Muscle of leg (tissue), 11 donors: ENCODE data around the gene MORN2. TPM values are rescaled to one million over a fixed set of nuclear protein-coding genes. Genes with fewer than 3 reads are reported as not detected.

Source experiments
- DNase-seq: peaks from one replicate; pipeline ENCODE4 v3.0.0; 2013
- H3K27ac ChIP-seq: one replicate; pipeline ENCODE4 v1.5.1; 2013; ENCODE audit warnings: mild to moderate bottlenecking, low read length, control low read depth
- H3K27me3 ChIP-seq: one replicate; pipeline ENCODE4 v1.6.1; 2013; ENCODE audit warnings: low read length; ENCODE audit not compliant: control insufficient read depth, insufficient read depth
- H3K36me3 ChIP-seq: one replicate; pipeline ENCODE4 v1.6.1; 2013; ENCODE audit warnings: low read length; ENCODE audit not compliant: control insufficient read depth, insufficient read depth
- H3K4me1 ChIP-seq: one replicate; pipeline ENCODE4 v1.6.1; 2013; ENCODE audit warnings: low read length; ENCODE audit not compliant: control insufficient read depth, insufficient read depth
- H3K4me3 ChIP-seq: one replicate; pipeline ENCODE4 v1.5.1; 2013; ENCODE audit warnings: low read length, control low read depth
- H3K9me3 ChIP-seq: replicated peaks from 2 replicates; pipeline ENCODE4 v1.6.1; 2013; ENCODE audit warnings: low read depth, low read length; ENCODE audit not compliant: control insufficient read depth
- WGBS: methylation state at CpG from one replicate; pipeline ENCODE4 v1.1.5; 2013; ENCODE audit warnings: missing lambda C conversion rate; ENCODE audit not compliant: insufficient coverage; 5-methylcytosine and 5-hydroxymethylcytosine counted together
- polyA plus RNA-seq, 8 donors: library from polyadenylated mRNA; unstranded; fragments of 120-200 nt; gene quantifications; one replicate each; pipeline versions ENCODE4 v1.2.1 to v1.2.3, GENCODE V29; 2013; ENCODE audit warnings: inconsistent platforms in 1 of 8, low replicate concordance in 1 of 8; ENCODE audit not compliant: insufficient read length in 8 of 8, insufficient read depth in 1 of 8
- total RNA-seq: library from RNA; stranded (reverse); fragments of 120-200 nt; gene quantifications from one replicate; pipeline ENCODE4 v1.2.4, GENCODE V29; 2013

Gene MORN2
- total and polyA plus RNA-seq, 9 donors = 10.5 to 15.4 (median 13.6) TPM

- Histone ChIP-seq H3K4me3 (no peak overlapping the region), H3K4me1 (no peaks in the 10 kb centered on the region), H3K27me3 (no peaks in the 10 kb centered on the region), H3K9me3 (no peaks in the 10 kb centered on the region), H3K36me3 (no peaks in the 10 kb centered on the region), H3K27ac (no peak overlapping the region)
- no CpG with 5 or more reads among the region's 4 CpGs for WGBS
- no peak for DNase-seq
Observed at GRCh38 chr2:38887347-38887746, 11.6 kb downstream of the MORN2 start.

GRCh38 chr2:38887902-38888554 lies 12.3 kb downstream of the MORN2 start:
- DNase-seq = no peak
- H3K9me3 ChIP-seq = no peaks in the 10 kb centered on the region
- H3K27ac ChIP-seq = no peak overlapping the region
- no peaks in the 10 kb centered on the region for H3K36me3 ChIP-seq
- no peak overlapping the region for H3K4me3 ChIP-seq
- no peaks in the 10 kb centered on the region for H3K27me3 ChIP-seq
- H3K4me1 ChIP-seq = no peaks in the 10 kb centered on the region
- WGBS = 86% methylated on average over 1 of the region's 1 CpG

GRCh38 chr2:38889045-38889444 lies 13.3 kb downstream of the MORN2 start:
- no peak for DNase-seq
- no peak overlapping the region for H3K27ac ChIP-seq
- no peak overlapping the region for H3K4me3 ChIP-seq
- H3K9me3 ChIP-seq = no peaks in the 10 kb centered on the region
- no peaks in the 10 kb centered on the region for H3K27me3 ChIP-seq
- no peaks in the 10 kb centered on the region for H3K4me1 ChIP-seq
- no peaks in the 10 kb centered on the region for H3K36me3 ChIP-seq

GRCh38 chr2:38889575-38889974 lies 13.8 kb downstream of the MORN2 start, which contains the start of gene ARHGEF33:
Gene ARHGEF33, plus strand, starts transcription at chr2:38889875. Its CDS starts 29,573 bp downstream, at chr2:38919448.
- Histone ChIP-seq H3K27ac (no peak within 1 kb of the TSS), H3K4me1 (no peaks in the 10 kb centered on the region), H3K9me3 (no peaks in the 10 kb centered on the region), H3K4me3 (no peak within 1 kb of the TSS), H3K27me3 (no peaks in the 10 kb centered on the region), H3K36me3 (no peaks in the 10 kb centered on the region)
- DNase-seq = no peak
- no CpG with 5 or more reads among the region's 3 CpGs for WGBS

GRCh38 chr2:38892819-38893218 lies 17.0 kb downstream of the MORN2 start:
- H3K27ac ChIP-seq = no peak overlapping the region
- DNase-seq = no peak
- H3K36me3 ChIP-seq = no peaks in the 10 kb centered on the region
- H3K4me1 ChIP-seq = no peaks in the 10 kb centered on the region
- H3K27me3 ChIP-seq = no peaks in the 10 kb centered on the region
- H3K4me3 ChIP-seq = no peak overlapping the region
- no peaks in the 10 kb centered on the region for H3K9me3 ChIP-seq

GRCh38 chr2:38898256-38898655 lies 22.5 kb downstream of the MORN2 start:
- H3K27ac ChIP-seq = no peak overlapping the region
- H3K36me3 ChIP-seq = no peaks in the 10 kb centered on the region
- H3K4me3 ChIP-seq = no peak overlapping the region
- DNase-seq = no peak
- no peaks in the 10 kb centered on the region for H3K4me1 ChIP-seq
- 100% methylated on average over 2 of the region's 5 CpGs for whole genome bisulfite sequencing
- H3K27me3 ChIP-seq = no peaks in the 10 kb centered on the region
- H3K9me3 ChIP-seq = no peaks in the 10 kb centered on the region

- no peak overlapping the region for H3K4me3 ChIP-seq
- no peaks in the 10 kb centered on the region for H3K9me3 ChIP-seq
- no peaks in the 10 kb centered on the region for H3K4me1 ChIP-seq
- no peaks in the 10 kb centered on the region for H3K36me3 ChIP-seq
- no peak for DNase-seq
- H3K27me3 ChIP-seq = no peaks in the 10 kb centered on the region
- no CpG with 5 or more reads among the region's 1 CpG for WGBS
- H3K27ac ChIP-seq = no peak overlapping the region
Observed at GRCh38 chr2:38900726-38901125, 24.9 kb downstream of the MORN2 start.

GRCh38 chr2:38905251-38905650 lies 29.5 kb downstream of the MORN2 start:
- Histone ChIP-seq H3K4me1 (no peaks in the 10 kb centered on the region), H3K9me3 (no peaks in the 10 kb centered on the region), H3K27ac (no peak overlapping the region)

GRCh38 chr2:38907242-38907641 lies 31.5 kb downstream of the MORN2 start:
- no peak overlapping the region for H3K27ac ChIP-seq
- DNase-seq = no peak
- H3K27me3 ChIP-seq = no peaks in the 10 kb centered on the region
- H3K4me3 ChIP-seq = no peak overlapping the region
- H3K4me1 ChIP-seq = no peaks in the 10 kb centered on the region
- H3K9me3 ChIP-seq = no peaks in the 10 kb centered on the region
- no peaks in the 10 kb centered on the region for H3K36me3 ChIP-seq
- no CpG with 5 or more reads among the region's 1 CpG for WGBS

More at GRCh38 chr2:38905251-38905650, 29.5 kb downstream of the MORN2 start:
- Histone ChIP-seq H3K4me3 (no peak overlapping the region), H3K36me3 (no peaks in the 10 kb centered on the region), H3K27me3 (no peaks in the 10 kb centered on the region)
- no CpG with 5 or more reads among the region's 2 CpGs for WGBS
- DNase-seq = no peak

- no peaks in the 10 kb centered on the region for H3K9me3 ChIP-seq
Observed at GRCh38 chr2:38907743-38908562, 32.2 kb downstream of the MORN2 start.

More at GRCh38 chr2:38907743-38908562, 32.2 kb downstream of the MORN2 start:
- Histone ChIP-seq H3K4me1 (no peaks in the 10 kb centered on the region), H3K27me3 (no peaks in the 10 kb centered on the region), H3K36me3 (no peaks in the 10 kb centered on the region), H3K27ac (no peak overlapping the region), H3K4me3 (no peak overlapping the region)
- no CpG with 5 or more reads among the region's 2 CpGs for WGBS
- DNase-seq = no peak
